BLaER1 treated with 17β-estradiol and CSF1 and Interleukin-3, amounts not matched to agents 10 nM and 100 nM (cell line): ENCODE data around the gene CCDC175.

Experiments
- H3K27ac ChIP-seq, 11 experiments: shearing (Covaris generic); formaldehyde crosslinking; 2 replicates each; pipeline ENCODE4 v1.8.1; 2022
- H3K27me3 ChIP-seq, 11 experiments: shearing (Covaris generic); formaldehyde crosslinking; 2 replicates each; pipeline ENCODE4 v1.8.1; 2022
- H3K36me3 ChIP-seq, 11 experiments: shearing (Covaris generic); formaldehyde crosslinking; 2 replicates each; pipeline ENCODE4 v1.8.1; 2022
- H3K4me1 ChIP-seq, 10 experiments: shearing (Covaris generic); formaldehyde crosslinking; 2 replicates each; pipeline ENCODE4 v1.8.1; 2022
- H3K4me2 ChIP-seq, 11 experiments: shearing (Covaris generic); formaldehyde crosslinking; 2 replicates each; pipeline ENCODE4 v1.8.1; 2022
- H3K4me3 ChIP-seq, 10 experiments: shearing (Covaris generic); formaldehyde crosslinking; 2 replicates each; pipeline ENCODE4 v1.8.1; 2022
- H3K9ac ChIP-seq, 11 experiments: shearing (Covaris generic); formaldehyde crosslinking; 2 replicates each; pipeline ENCODE4 v1.8.1; 2022
- H3K9me3 ChIP-seq, 11 experiments: shearing (Covaris generic); formaldehyde crosslinking; replicated peaks in 1 of 11; 2 replicates each; pipeline ENCODE4 v1.8.1; 2022
- H4K20me1 ChIP-seq, 11 experiments: shearing (Covaris generic); formaldehyde crosslinking; 2 replicates each; pipeline ENCODE4 v1.8.1; 2022
- Cebpa-rat ChIP-seq, 11 experiments: shearing (Covaris generic); IDR thresholded peaks; 2 replicates each; pipeline ENCODE4 v1.8.1; 2022

Gene CCDC175

GRCh38 chr14:59564366-59564765 is 12.2 kb downstream of the CCDC175 start:
- Histone ChIP-seq H3K9ac (no peak overlapping the region), H3K4me1 (no peaks in the 10 kb centered on the region), H3K27ac (no peak overlapping the region), H3K27me3 (no peaks in the 10 kb centered on the region), H3K9me3 (no peaks in the 10 kb centered on the region), H3K4me2 (no peak overlapping the region), H3K4me3 (no peak overlapping the region), H3K36me3 (no peaks in the 10 kb centered on the region), H4K20me1 (no peaks in the 10 kb centered on the region)
- no peak for TF ChIP-seq Cebpa-rat (IDR thresholded peaks at IDR 0.05)

GRCh38 chr14:59547310-59547709 is 29.3 kb downstream of the CCDC175 start:
- Histone ChIP-seq H3K36me3 (no peaks in the 10 kb centered on the region), H3K27ac (no peak overlapping the region), H4K20me1 (no peaks in the 10 kb centered on the region), H3K27me3 (no peaks in the 10 kb centered on the region), H3K4me1 (no peaks in the 10 kb centered on the region), H3K4me2 (no peak overlapping the region), H3K4me3 (no peak overlapping the region), H3K9me3 (peaks cover 0 to 12% (median 6%) of the 10 kb centered on the region in 11 experiments; a peak in 13 of 22 replicates), H3K9ac (no peak overlapping the region)
- TF ChIP-seq Cebpa-rat (IDR thresholded peaks at IDR 0.05): no peak

- Histone ChIP-seq H3K9ac (no peak overlapping the region), H3K36me3 (no peaks in the 10 kb centered on the region), H3K27me3 (no peaks in the 10 kb centered on the region), H3K4me1 (no peaks in the 10 kb centered on the region), H3K9me3 (no peaks in the 10 kb centered on the region), H3K27ac (no peak overlapping the region), H3K4me2 (no peak overlapping the region), H3K4me3 (no peak overlapping the region), H4K20me1 (no peaks in the 10 kb centered on the region)
- TF ChIP-seq Cebpa-rat (IDR thresholded peaks at IDR 0.05): no peak
Measured at GRCh38 chr14:59543873-59544272, 32.7 kb downstream of the CCDC175 start.

GRCh38 chr14:59541731-59542130 is 34.9 kb downstream of the CCDC175 start:
- H3K36me3 ChIP-seq: no peaks in the 10 kb centered on the region
- H3K4me1 ChIP-seq: no peaks in the 10 kb centered on the region
- H3K9ac ChIP-seq: no peak overlapping the region
- H3K9me3 ChIP-seq: no peaks in the 10 kb centered on the region
- no peak overlapping the region for H3K27ac ChIP-seq
- no peaks in the 10 kb centered on the region for H4K20me1 ChIP-seq
- H3K27me3 ChIP-seq: no peaks in the 10 kb centered on the region
- no peak for TF ChIP-seq Cebpa-rat (IDR thresholded peaks at IDR 0.05)
- H3K4me3 ChIP-seq: no peak overlapping the region
- no peak overlapping the region for H3K4me2 ChIP-seq

- Histone ChIP-seq H3K4me1 (no peaks in the 10 kb centered on the region), H3K27ac (no peak overlapping the region), H3K9ac (no peak overlapping the region), H3K4me3 (no peak overlapping the region), H3K27me3 (no peaks in the 10 kb centered on the region), H3K4me2 (no peak overlapping the region), H4K20me1 (no peaks in the 10 kb centered on the region), H3K36me3 (no peaks in the 10 kb centered on the region), H3K9me3 (no peaks in the 10 kb centered on the region)
- TF ChIP-seq Cebpa-rat (IDR thresholded peaks at IDR 0.05): no peak
Measured at GRCh38 chr14:59540852-59541251, 35.8 kb downstream of the CCDC175 start.

GRCh38 chr14:59538936-59539335 is 37.7 kb downstream of the CCDC175 start:
- Histone ChIP-seq H3K4me1 (no peaks in the 10 kb centered on the region), H3K9ac (no peak overlapping the region), H3K27me3 (no peaks in the 10 kb centered on the region), H4K20me1 (no peaks in the 10 kb centered on the region), H3K9me3 (no peaks in the 10 kb centered on the region), H3K27ac (no peak overlapping the region), H3K4me3 (no peak overlapping the region), H3K4me2 (no peak overlapping the region), H3K36me3 (no peaks in the 10 kb centered on the region)
- TF ChIP-seq Cebpa-rat (IDR thresholded peaks at IDR 0.05): no peak

GRCh38 chr14:59537476-59537875 is 39.1 kb downstream of the CCDC175 start:
- Histone ChIP-seq H3K27ac (no peak overlapping the region), H3K36me3 (no peaks in the 10 kb centered on the region), H3K4me1 (no peaks in the 10 kb centered on the region), H3K27me3 (no peaks in the 10 kb centered on the region), H3K9me3 (no peaks in the 10 kb centered on the region), H3K4me2 (no peak overlapping the region), H3K9ac (no peak overlapping the region), H3K4me3 (no peak overlapping the region), H4K20me1 (no peaks in the 10 kb centered on the region)
- no peak for TF ChIP-seq Cebpa-rat (IDR thresholded peaks at IDR 0.05)

- H3K4me2 ChIP-seq: no peak overlapping the region
- H3K4me3 ChIP-seq: no peak overlapping the region
- peaks cover 0 to 3% (median 0%) of the 10 kb centered on the region in 11 experiments; a peak in 1 of 22 replicates for H3K9me3 ChIP-seq
- H3K4me1 ChIP-seq: no peaks in the 10 kb centered on the region
- no peaks in the 10 kb centered on the region for H3K36me3 ChIP-seq
- no peaks in the 10 kb centered on the region for H4K20me1 ChIP-seq
- H3K27me3 ChIP-seq: no peaks in the 10 kb centered on the region
- no peak overlapping the region for H3K27ac ChIP-seq
- H3K9ac ChIP-seq: no peak overlapping the region
- no peak for TF ChIP-seq Cebpa-rat (IDR thresholded peaks at IDR 0.05)
Measured at GRCh38 chr14:59534361-59534987, 42.1 kb downstream of the CCDC175 start.

- Histone ChIP-seq H3K27ac (no peak overlapping the region), H3K4me3 (no peak overlapping the region), H3K4me1 (no peaks in the 10 kb centered on the region), H3K36me3 (no peaks in the 10 kb centered on the region), H4K20me1 (no peaks in the 10 kb centered on the region), H3K27me3 (no peaks in the 10 kb centered on the region), H3K4me2 (no peak overlapping the region), H3K9ac (no peak overlapping the region), H3K9me3 (peaks cover 6 to 18% (median 12%) of the 10 kb centered on the region in 11 experiments; a peak in 17 of 22 replicates)
- TF ChIP-seq Cebpa-rat (IDR thresholded peaks at IDR 0.05): no peak
Measured at GRCh38 chr14:59532419-59532818, 44.2 kb downstream of the CCDC175 start.

- H3K9ac ChIP-seq: no peak overlapping the region
- H3K4me2 ChIP-seq: no peak overlapping the region
- H3K9me3 ChIP-seq: peaks cover 6 to 22% (median 13%) of the 10 kb centered on the region in 11 experiments; a peak in 17 of 22 replicates
- no peaks in the 10 kb centered on the region for H3K36me3 ChIP-seq
- H4K20me1 ChIP-seq: no peaks in the 10 kb centered on the region
- H3K4me3 ChIP-seq: no peak overlapping the region
- no peaks in the 10 kb centered on the region for H3K4me1 ChIP-seq
- H3K27ac ChIP-seq: no peak overlapping the region
- no peaks in the 10 kb centered on the region for H3K27me3 ChIP-seq
- TF ChIP-seq Cebpa-rat (IDR thresholded peaks at IDR 0.05): no peak
Measured at GRCh38 chr14:59530349-59530748, 46.3 kb downstream of the CCDC175 start.
